ENCODE results near the gene FCF1. TPM values are rescaled to one million over a fixed set of nuclear protein-coding genes. Genes with fewer than 3 reads are reported as not detected.

FCF1 gene
- polyA plus RNA-seq, 3 donors from 2014 or later: 25.9 to 34.2 (median 31.8) TPM

Other genes with a start within 250 kb of the FCF1 start
- 100 to 1,000 TPM in 1 of 3 donors, 10 to 100 TPM in 2; 86.3 to 128 (median 92.8) TPM for gene NPC2, start 219.8 kb upstream of the FCF1 start, polyA plus RNA-seq
- gene ISCA2, start 219.4 kb upstream of the FCF1 start, polyA plus RNA-seq: 10 to 100 TPM; 46.2 to 58.1 (median 55.0) TPM
- under 1 TPM; 0.29 to 0.66 (median 0.30) TPM for gene LTBP2, start 100.9 kb upstream of the FCF1 start, polyA plus RNA-seq
- gene AREL1, start 64 bp upstream of the FCF1 start, polyA plus RNA-seq: 10 to 100 TPM; 11.9 to 30.6 (median 14.0) TPM
- 10 to 100 TPM in 1 of 3 donors, 1 to 10 TPM in 2; 3.8 to 17.2 (median 4.8) TPM for gene YLPM1, start 50.2 kb downstream of the FCF1 start, polyA plus RNA-seq
- gene PROX2, start 163.0 kb downstream of the FCF1 start, polyA plus RNA-seq: 1 to 10 TPM in 1 of 3 donors, not detected in 2; 1.7 TPM
- gene DLST, start 168.8 kb downstream of the FCF1 start, polyA plus RNA-seq: 10 to 100 TPM in 1 of 3 donors, 1 to 10 TPM in 2; 7.7 to 13.1 (median 9.0) TPM
- gene RPS6KL1, start 210.1 kb downstream of the FCF1 start, polyA plus RNA-seq: 1 to 10 TPM in 1 of 3 donors, under 1 TPM in 1, not detected in 1; 0.34 to 1.3 TPM
- under 1 TPM in 2 of 3 donors, not detected in 1; 0.06 to 0.07 TPM for gene PGF, start 242.5 kb downstream of the FCF1 start, polyA plus RNA-seq

All from immature natural killer cell (primary cell).